Right lobe of liver (tissue), 6 donors: ENCODE results near the gene PPP6R3. TPM values are rescaled to one million over a fixed set of nuclear protein-coding genes. Genes with fewer than 3 reads are reported as not detected.
"Not testable (repeated sequence)": the region's sequence is repeated elsewhere in the genome, so short reads cannot be mapped to it uniquely, and the experiment has no call there.

Experiments
- ATAC-seq, 4 donors: fragments of 200-7000 bp; cut with Tn5 transposase; one replicate each; pipeline ENCODE4 v1.9.1; 2020; ENCODE audit warnings: mild to moderate bottlenecking in 4 of 4, moderate library complexity in 4 of 4
- DNase-seq, 3 donors: peaks; one replicate each; pipeline ENCODE4 v3.0.0-alpha.2; 2020
- H3K27ac ChIP-seq, 3 donors: fragments of 200-600 bp; one replicate each; pipeline ENCODE4 v1.8.0; 2022
- H3K27me3 ChIP-seq, 2 donors: fragments of 200-600 bp; one replicate each; pipeline ENCODE4 v1.8.0; 2022
- H3K36me3 ChIP-seq, 4 donors: fragments of 200-600 bp; sonication (generic) in 1 of 4; one replicate each; pipeline versions ENCODE4 v1.5.1 to v1.8.0; 2017 to 2022; ENCODE audit warnings: control low read depth in 1 of 4
- H3K4me1 ChIP-seq, 4 donors: fragments of 200-600 bp; sonication (generic) in 1 of 4; one replicate each; pipeline versions ENCODE4 v1.5.1 to v1.8.0; 2017 to 2022; ENCODE audit warnings: control low read depth in 1 of 4
- H3K4me3 ChIP-seq, 3 donors: fragments of 200-600 bp; one replicate each; pipeline ENCODE4 v1.8.0; 2022
- H3K9me3 ChIP-seq, 4 donors: fragments of 200-600 bp; sonication (generic) in 1 of 4; one replicate each; pipeline versions ENCODE4 v1.5.1 to v1.8.0; 2017 to 2022; ENCODE audit warnings: control low read depth in 1 of 4
- POLR2A ChIP-seq: fragments of 450-650 bp; IDR thresholded peaks from one replicate; pipeline ENCODE4 v1.6.1; 2017; ENCODE audit warnings: antibody characterized with exemption, mild to moderate bottlenecking
- WGBS: methylation state at CpG from one replicate; pipeline ENCODE4 v1.1.6; 2018; ENCODE audit warnings: low coverage, low lambda C conversion rate; ENCODE audit not compliant: insufficient coverage; ENCODE audit errors: missing lambda C conversion rate; 5-methylcytosine and 5-hydroxymethylcytosine counted together
- intact Hi-C, 2 donors: fragments of 100-400 bp; cut with DNase I; formaldehyde crosslinking; loops; one replicate each; pipeline versions ENCODE4 v1.11.2 to v1.14.1; 2022
- total RNA-seq, 6 experiments: library from RNA; depleted of rRNA in 2 of 6; stranded (reverse); fragments of >200 nt in 2 of 6; fragmentation: NEBNext Ultra II Directional in 3 of 6; extraction: Animal tissue kit (Norgen Biotek cat#: 25700) in 3 of 6; gene quantifications; one replicate each; pipeline versions ENCODE4 v1.1.0 to v1.2.4, GENCODE V29; 2016 to 2023
- TF ChIP-seq, protein P1 (sequence below), 4 donors: fragments of 200-600 bp in 3 of 4; fragments of 450-650 bp in 1 of 4; IDR thresholded peaks; one replicate each; pipeline versions ENCODE4 v1.5.1 to v1.8.0; 2016 to 2022; ENCODE audit warnings: antibody characterized with exemption in 4 of 4, mild to moderate bottlenecking in 2 of 4
- donor health status: DM: no; HTN: yes; CAD: no.
- donor health status: DM: no; HTN: no; CAD: no.
- donor health status: DM: no; HTN: no; CAD: no.
- donor health status: DM: no; HTN: yes; CAD: no.
- donor health status: DM: no; HTN: yes; CAD: no.

Gene PPP6R3
- total RNA-seq, 6 experiments from 2014 or later = 35.8 to 48.3 (median 39.2) TPM

DNA sequence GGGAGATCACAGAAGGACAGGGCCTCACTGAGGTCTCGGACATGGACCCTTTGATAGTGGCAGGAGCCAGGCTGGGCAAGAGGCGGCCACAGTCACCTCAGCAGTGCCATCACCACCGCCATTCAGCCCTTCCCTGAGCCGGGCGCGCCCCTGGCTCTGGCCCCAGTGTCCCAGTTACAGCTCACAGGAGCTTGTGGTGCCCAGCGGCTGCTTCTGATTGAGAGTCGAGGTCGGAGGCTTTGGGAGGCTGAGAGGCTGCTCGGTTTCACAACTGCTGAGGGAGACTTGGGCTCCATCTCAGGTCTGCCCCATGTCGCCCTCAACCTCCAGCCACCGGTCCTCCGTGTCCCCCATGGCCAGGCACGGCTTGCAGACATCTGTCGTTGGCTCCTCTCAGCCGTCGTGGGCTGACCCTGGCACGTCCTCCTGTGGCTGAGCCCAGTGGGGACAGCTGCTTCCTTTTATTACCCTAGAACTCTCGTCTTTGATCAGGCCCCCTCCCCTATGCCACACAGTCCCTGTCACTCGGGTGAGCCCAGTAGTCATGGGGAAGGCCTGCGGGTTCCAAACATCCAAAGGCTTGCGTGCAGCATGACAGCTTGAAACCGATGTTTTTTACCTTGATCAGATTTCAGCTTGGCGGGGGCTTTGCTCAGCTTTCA, 28.4 kb upstream of the PPP6R3 start:
- no peaks in the 10 kb centered on the region for H3K27me3 ChIP-seq
- DNase-seq (peak in 1 of 3 donors; percentile 35), ATAC-seq (peak in 2 of 4 donors; percentile 10 to 13)
- no peaks in the 10 kb centered on the region for H3K9me3 ChIP-seq
- H3K36me3 ChIP-seq = peaks cover 0 to 84% (median 45%) of the 10 kb centered on the region in 4 donors
- H3K27ac ChIP-seq = no peak overlapping the region
- H3K4me3 ChIP-seq = no peak overlapping the region
- H3K4me1 ChIP-seq = no peaks in the 10 kb centered on the region
- WGBS = 91% methylated on average over 13 of the region's 24 CpGs
- intact Hi-C loops = no loop called here
- no peak for TF ChIP-seq POLR2A
- TF ChIP-seq, protein P1, sequence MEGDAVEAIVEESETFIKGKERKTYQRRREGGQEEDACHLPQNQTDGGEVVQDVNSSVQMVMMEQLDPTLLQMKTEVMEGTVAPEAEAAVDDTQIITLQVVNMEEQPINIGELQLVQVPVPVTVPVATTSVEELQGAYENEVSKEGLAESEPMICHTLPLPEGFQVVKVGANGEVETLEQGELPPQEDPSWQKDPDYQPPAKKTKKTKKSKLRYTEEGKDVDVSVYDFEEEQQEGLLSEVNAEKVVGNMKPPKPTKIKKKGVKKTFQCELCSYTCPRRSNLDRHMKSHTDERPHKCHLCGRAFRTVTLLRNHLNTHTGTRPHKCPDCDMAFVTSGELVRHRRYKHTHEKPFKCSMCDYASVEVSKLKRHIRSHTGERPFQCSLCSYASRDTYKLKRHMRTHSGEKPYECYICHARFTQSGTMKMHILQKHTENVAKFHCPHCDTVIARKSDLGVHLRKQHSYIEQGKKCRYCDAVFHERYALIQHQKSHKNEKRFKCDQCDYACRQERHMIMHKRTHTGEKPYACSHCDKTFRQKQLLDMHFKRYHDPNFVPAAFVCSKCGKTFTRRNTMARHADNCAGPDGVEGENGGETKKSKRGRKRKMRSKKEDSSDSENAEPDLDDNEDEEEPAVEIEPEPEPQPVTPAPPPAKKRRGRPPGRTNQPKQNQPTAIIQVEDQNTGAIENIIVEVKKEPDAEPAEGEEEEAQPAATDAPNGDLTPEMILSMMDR (IDR thresholded peaks at IDR 0.05) = no peak

DNA sequence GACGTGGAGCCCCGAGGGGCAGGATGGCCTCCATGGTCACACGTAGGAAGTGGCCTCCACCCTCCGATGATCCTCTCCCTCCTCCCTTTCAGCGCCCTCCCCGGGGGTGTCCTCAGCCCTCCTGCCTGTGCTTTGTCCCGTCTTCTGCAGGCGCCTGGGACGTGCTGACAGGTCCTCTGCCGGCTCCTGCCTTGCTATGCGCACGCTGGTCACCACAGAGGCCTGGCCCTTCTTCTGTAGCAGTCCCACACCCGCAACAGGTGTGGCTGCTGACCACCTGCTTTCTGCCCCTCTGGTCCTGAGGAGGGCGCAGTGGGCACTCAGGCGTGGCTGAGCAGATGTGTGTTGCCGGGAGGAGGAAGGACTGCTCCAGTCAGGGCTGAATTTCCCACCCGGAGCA, 27.7 kb upstream of the PPP6R3 start:
- Histone ChIP-seq H3K36me3 (peaks cover 0 to 86% (median 45%) of the 10 kb centered on the region in 4 donors), H3K9me3 (no peaks in the 10 kb centered on the region), H3K27me3 (no peaks in the 10 kb centered on the region), H3K4me3 (no peak overlapping the region), H3K4me1 (no peaks in the 10 kb centered on the region), H3K27ac (no peak overlapping the region)
- TF ChIP-seq, protein P1 (IDR thresholded peaks at IDR 0.05) = no peak
- no peak for TF ChIP-seq POLR2A
- DNase-seq (peak in 1 of 3 donors; percentile 37), ATAC-seq (no peak)
- intact Hi-C loops = no loop called here
- WGBS = no CpG with 5 or more reads among the region's 17 CpGs

DNA sequence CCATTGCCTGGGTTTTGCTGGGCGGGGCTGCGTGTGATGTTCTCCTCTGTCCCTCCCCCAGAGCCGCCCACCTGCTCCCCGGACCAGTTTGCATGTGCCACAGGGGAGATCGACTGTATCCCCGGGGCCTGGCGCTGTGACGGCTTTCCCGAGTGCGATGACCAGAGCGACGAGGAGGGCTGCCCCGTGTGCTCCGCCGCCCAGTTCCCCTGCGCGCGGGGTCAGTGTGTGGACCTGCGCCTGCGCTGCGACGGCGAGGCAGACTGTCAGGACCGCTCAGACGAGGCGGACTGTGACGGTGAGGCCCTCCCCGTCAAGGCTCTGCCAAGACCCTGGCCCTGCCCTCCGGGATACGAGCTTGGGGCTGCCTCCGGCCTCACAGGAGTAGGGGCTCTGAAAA, 27.0 kb upstream of the PPP6R3 start:
- ATAC-seq (no peak), DNase-seq (peak in 1 of 3 donors; percentile 46)
- no CpG with 5 or more reads among the region's 31 CpGs for WGBS
- TF ChIP-seq POLR2A = no peak
- TF ChIP-seq, protein P1 (IDR thresholded peaks at IDR 0.05) = no peak
- intact Hi-C loops = no loop called here
- H3K27me3 ChIP-seq = no peaks in the 10 kb centered on the region
- H3K27ac ChIP-seq = no peak overlapping the region
- H3K4me3 ChIP-seq = no peak overlapping the region
- no peaks in the 10 kb centered on the region for H3K9me3 ChIP-seq
- H3K36me3 ChIP-seq = peaks cover 0 to 90% (median 44%) of the 10 kb centered on the region in 4 donors
- H3K4me1 ChIP-seq = no peaks in the 10 kb centered on the region

DNA sequence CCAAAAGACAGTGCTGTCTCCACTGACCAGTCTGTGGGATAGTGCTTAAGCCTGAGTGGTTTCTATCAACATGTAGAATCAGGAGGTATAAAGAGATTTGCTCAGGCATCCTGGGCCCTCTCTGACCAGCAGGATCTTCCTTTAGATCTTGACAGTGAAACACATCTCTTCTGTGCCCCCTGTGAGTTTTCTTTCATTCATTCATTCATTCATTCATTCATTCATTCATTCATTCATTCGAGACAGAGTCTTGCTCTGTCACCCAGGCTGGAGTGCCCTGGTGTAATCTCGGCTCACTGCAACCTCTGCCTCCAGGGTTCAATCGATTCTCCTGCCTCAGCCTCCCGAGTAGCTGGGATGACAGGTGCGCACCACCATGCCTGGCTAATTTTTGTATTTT, 26.4 kb upstream of the PPP6R3 start:
- H3K9me3 ChIP-seq, ATAC-seq, DNase-seq, H3K27me3 ChIP-seq, intact Hi-C loops, H3K27ac ChIP-seq, H3K4me1 ChIP-seq, H3K4me3 ChIP-seq: not testable (repeated sequence)
- WGBS = 93% methylated on average over 5 of the region's 5 CpGs
- peaks cover 0 to 91% (median 45%) of the 10 kb centered on the region in 4 donors for H3K36me3 ChIP-seq

DNA sequence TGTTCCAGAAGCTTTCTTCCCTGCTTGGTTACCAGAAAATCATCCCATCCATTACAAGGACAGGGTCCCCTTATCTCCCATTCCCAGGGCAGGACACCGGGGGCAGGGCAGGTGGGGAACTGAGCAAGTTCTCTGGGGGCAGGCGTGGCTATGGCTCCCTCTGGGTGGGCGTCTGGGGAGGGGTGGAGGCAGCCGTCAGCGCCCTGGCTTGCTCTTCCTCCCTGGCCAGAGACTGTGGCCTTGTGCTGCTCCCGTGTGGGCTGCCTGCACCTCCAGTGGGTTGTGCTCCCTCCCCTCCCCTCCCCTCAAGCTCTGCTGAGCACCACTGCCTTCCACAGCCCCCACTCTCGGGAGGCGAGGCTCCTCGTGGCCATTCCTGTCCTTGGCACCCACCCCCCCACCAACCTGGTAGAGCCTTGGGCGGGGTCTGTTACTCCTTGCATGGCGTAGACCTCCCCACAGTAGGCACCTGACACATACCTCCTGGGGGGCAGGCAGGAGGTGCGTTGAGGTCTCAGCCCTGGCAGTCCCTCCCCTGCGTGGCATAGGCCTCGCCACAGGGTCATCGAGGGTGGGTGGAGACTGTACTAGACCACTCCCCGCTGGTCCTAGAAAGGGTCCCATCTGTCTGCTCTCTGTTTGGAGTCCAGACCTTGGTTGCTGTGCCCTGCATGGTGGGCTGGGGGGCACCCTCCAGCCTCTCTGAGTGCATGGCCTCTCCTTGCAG, 24.2 kb upstream of the PPP6R3 start:
- Histone ChIP-seq H3K36me3 (peaks cover 0 to 82% (median 43%) of the 10 kb centered on the region in 4 donors), H3K4me3 (no peak overlapping the region), H3K4me1 (no peaks in the 10 kb centered on the region), H3K9me3 (no peaks in the 10 kb centered on the region), H3K27ac (no peak overlapping the region), H3K27me3 (no peaks in the 10 kb centered on the region)
- no peak for ATAC-seq
- DNase-seq = peak in 1 of 3 donors; percentile 30
- WGBS = 84% methylated on average over 5 of the region's 16 CpGs
- intact Hi-C loops = no loop called here
- TF ChIP-seq, protein P1 (IDR thresholded peaks at IDR 0.05) = no peak
- TF ChIP-seq POLR2A = no peak
